SK-N-SH treated with all-trans-retinoic acid at 6 μM for 48 hours (cell line): ENCODE measurements around the gene ALDH3B2.

ENCODE experiments used
- ARNTL ChIP-seq: fragments of 450-650 bp; formaldehyde crosslinking; IDR thresholded peaks from 2 replicates; pipeline ENCODE4 v1.5.0; 2020; ENCODE audit warnings: low read depth, mild to moderate bottlenecking, moderate library complexity, borderline replicate concordance
- GLIS3 ChIP-seq: fragments of 250-450 bp; sonication (Bioruptor Pico); IDR thresholded peaks from 2 replicates; pipeline ENCODE4 v1.5.0; 2020; ENCODE audit warnings: mild to moderate bottlenecking, moderate library complexity
- ISL1 ChIP-seq: fragments of 250-450 bp; sonication (Bioruptor Pico); IDR thresholded peaks from 2 replicates; pipeline ENCODE4 v2.1.2; 2022; ENCODE audit warnings: mild to moderate bottlenecking, moderate library complexity
- OSR1 ChIP-seq: fragments of 250-450 bp; sonication (Bioruptor Pico); IDR thresholded peaks from 2 replicates; pipeline ENCODE4 v1.8.0; 2022; ENCODE audit warnings: moderate library complexity, mild to moderate bottlenecking, inconsistent platforms
- PPARA ChIP-seq: fragments of 250-450 bp; sonication (Bioruptor Pico); IDR thresholded peaks from 2 replicates; pipeline ENCODE4 v1.5.0; 2020; ENCODE audit warnings: mild to moderate bottlenecking, borderline replicate concordance
- ZC3H10 ChIP-seq: fragments of 250-450 bp; sonication (Bioruptor Pico); IDR thresholded peaks from 2 replicates; pipeline ENCODE4 v1.5.1; 2021; ENCODE audit warnings: mild to moderate bottlenecking, moderate library complexity
- ZFP3 ChIP-seq: fragments of 250-450 bp; sonication (Bioruptor Pico); IDR thresholded peaks from 2 replicates; pipeline ENCODE4 v1.5.0; 2020; ENCODE audit warnings: mild to moderate bottlenecking, moderate library complexity
- TF ChIP-seq, protein P1 (sequence below): fragments of 250-450 bp; sonication (Bioruptor Pico); IDR thresholded peaks from 2 replicates; pipeline ENCODE4 v1.5.1; 2020; ENCODE audit warnings: low read depth, mild to moderate bottlenecking, moderate library complexity
- TF ChIP-seq, protein P2 (sequence below): fragments of 250-450 bp; sonication (Bioruptor Pico); IDR thresholded peaks from 2 replicates; pipeline ENCODE4 v1.8.0; 2020; ENCODE audit warnings: mild to moderate bottlenecking, moderate library complexity, borderline replicate concordance

DNA sequence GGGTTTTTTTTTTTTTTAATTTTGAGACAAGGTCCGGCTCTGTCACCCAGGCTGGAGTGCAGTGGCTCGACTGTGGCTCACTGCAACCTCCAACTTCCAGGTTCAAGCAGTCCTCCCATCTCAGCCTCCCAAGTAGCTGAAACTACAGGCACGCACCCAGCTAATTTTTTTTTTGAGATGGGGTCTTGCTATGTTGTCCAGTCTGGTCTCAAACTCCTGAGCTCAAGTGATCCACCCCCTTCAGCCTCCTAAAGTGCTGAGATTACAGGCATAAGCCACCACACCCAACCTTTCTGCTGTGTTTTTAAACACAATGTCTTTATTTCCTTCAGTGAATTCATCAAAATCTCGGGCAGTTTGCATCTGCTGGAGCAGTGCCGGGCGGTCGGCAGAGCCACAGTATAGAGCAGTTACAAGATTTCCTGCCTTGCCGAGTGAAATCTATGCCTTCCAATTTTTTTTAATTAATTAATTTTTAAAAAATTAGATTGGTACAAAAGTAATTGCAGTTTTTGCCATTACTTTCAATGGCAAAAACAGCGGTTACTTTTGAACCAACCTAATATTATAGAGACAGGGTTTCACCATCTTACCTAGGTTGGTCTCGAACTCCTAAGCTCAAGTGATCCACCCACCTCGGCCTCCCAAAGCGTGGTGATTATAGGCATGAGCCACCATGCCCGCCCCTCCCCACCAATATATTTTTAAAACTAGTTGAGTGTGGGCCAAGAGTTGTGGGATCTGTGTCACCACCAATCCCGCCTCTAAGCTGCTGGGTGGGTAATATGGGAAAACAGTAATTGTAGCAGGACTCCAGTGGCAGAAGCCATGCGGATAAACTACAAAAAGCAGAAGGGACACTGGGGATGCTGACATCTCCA lies 21.2 kb downstream of the ALDH3B2 start:
- TF ChIP-seq OSR1 (CRISPR knock-in tag) = no peak
- no peak for TF ChIP-seq ARNTL
- TF ChIP-seq, protein P1, sequence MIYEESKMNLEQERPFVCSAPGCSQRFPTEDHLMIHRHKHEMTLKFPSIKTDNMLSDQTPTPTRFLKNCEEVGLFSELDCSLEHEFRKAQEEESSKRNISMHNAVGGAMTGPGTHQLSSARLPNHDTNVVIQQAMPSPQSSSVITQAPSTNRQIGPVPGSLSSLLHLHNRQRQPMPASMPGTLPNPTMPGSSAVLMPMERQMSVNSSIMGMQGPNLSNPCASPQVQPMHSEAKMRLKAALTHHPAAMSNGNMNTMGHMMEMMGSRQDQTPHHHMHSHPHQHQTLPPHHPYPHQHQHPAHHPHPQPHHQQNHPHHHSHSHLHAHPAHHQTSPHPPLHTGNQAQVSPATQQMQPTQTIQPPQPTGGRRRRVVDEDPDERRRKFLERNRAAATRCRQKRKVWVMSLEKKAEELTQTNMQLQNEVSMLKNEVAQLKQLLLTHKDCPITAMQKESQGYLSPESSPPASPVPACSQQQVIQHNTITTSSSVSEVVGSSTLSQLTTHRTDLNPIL (CRISPR knock-in tag) = no peak
- TF ChIP-seq ISL1 (CRISPR knock-in tag) = no peak
- TF ChIP-seq ZC3H10 (CRISPR knock-in tag) = no peak
- TF ChIP-seq, protein P2, sequence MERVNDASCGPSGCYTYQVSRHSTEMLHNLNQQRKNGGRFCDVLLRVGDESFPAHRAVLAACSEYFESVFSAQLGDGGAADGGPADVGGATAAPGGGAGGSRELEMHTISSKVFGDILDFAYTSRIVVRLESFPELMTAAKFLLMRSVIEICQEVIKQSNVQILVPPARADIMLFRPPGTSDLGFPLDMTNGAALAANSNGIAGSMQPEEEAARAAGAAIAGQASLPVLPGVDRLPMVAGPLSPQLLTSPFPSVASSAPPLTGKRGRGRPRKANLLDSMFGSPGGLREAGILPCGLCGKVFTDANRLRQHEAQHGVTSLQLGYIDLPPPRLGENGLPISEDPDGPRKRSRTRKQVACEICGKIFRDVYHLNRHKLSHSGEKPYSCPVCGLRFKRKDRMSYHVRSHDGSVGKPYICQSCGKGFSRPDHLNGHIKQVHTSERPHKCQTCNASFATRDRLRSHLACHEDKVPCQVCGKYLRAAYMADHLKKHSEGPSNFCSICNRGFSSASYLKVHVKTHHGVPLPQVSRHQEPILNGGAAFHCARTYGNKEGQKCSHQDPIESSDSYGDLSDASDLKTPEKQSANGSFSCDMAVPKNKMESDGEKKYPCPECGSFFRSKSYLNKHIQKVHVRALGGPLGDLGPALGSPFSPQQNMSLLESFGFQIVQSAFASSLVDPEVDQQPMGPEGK (CRISPR knock-in tag) = no peak
- no peak for TF ChIP-seq ZFP3
- no peak for TF ChIP-seq GLIS3 (CRISPR knock-in tag)
- no peak for TF ChIP-seq PPARA (CRISPR knock-in tag)
